H1 (cell line): Measurements from ENCODE around the gene EMD. TPM values are rescaled to one million over a fixed set of nuclear protein-coding genes. Genes with fewer than 3 reads are reported as not detected.
A peak's percentile ranks its signal among the peaks of the same experiment; 100 is the strongest.

Experiments used
- CTCF ChIA-PET: fragments of 300-600 bp; sonication (Branson Sonifier 250); formaldehyde crosslinking; loops from one replicate; lab custom pipeline; 2021; ENCODE audit not compliant: partially characterized antibody; lab: Charles Lee
- POLR2A ChIA-PET: fragments of 300-600 bp; sonication (Branson Sonifier 250); formaldehyde crosslinking; loops from one replicate; lab custom pipeline; 2021; ENCODE audit warnings: inconsistent platforms; ENCODE audit not compliant: partially characterized antibody; lab: Charles Lee
- DNase-seq, 2 experiments: peaks; one replicate each; pipeline versions ENCODE4 v3.0.0 to v3.0.0-alpha.2; 2010 to 2022; ENCODE audit warnings: low spot score in 2 of 2, low read depth in 1 of 2, mixed read lengths in 1 of 2
- FAIRE-seq: peaks from 2 replicates; lab custom pipeline; 2011; peaks lifted over from hg19 to GRCh38; lab: Jason Lieb, UNC
- H2AFZ ChIP-seq: 2 replicates; pipeline ENCODE4 v1.8.1; 2012; ENCODE audit warnings: low read length, inconsistent platforms
- H2AK5ac ChIP-seq: 2 replicates; pipeline ENCODE4 v1.6.1; 2013; ENCODE audit warnings: low read depth, low read length
- H2BK120ac ChIP-seq: replicated peaks from 2 replicates; pipeline ENCODE3; 2013; ENCODE audit warnings: low read depth, low read length, inconsistent platforms
- H2BK12ac ChIP-seq: 2 replicates; pipeline ENCODE4 v1.6.1; 2013; ENCODE audit warnings: low read depth, low read length
- H2BK15ac ChIP-seq: 2 replicates; pipeline ENCODE4 v1.6.1; 2013; ENCODE audit warnings: low read length
- H2BK20ac ChIP-seq: 2 replicates; pipeline ENCODE4 v1.6.1; 2013; ENCODE audit warnings: low read length
- H2BK5ac ChIP-seq: 2 replicates; pipeline ENCODE4 v1.6.1; 2013; ENCODE audit warnings: low read depth, low read length
- H3K14ac ChIP-seq: 2 replicates; pipeline ENCODE4 v1.6.1; 2013; ENCODE audit warnings: inconsistent platforms; ENCODE audit not compliant: insufficient read length
- H3K18ac ChIP-seq: 2 replicates; pipeline ENCODE4 v1.6.1; 2013; ENCODE audit warnings: low read length; ENCODE audit errors: extremely low read depth
- H3K23ac ChIP-seq: 2 replicates; pipeline ENCODE4 v1.6.1; 2013; ENCODE audit warnings: inconsistent platforms; ENCODE audit not compliant: insufficient read length
- H3K23me2 ChIP-seq: 2 replicates; pipeline ENCODE4 v1.6.1; 2013; ENCODE audit warnings: low read depth, low read length
- H3K27ac ChIP-seq: 2 replicates; pipeline ENCODE4 v1.6.1; 2011; ENCODE audit warnings: low read depth, low read length, inconsistent platforms
- H3K27me3 ChIP-seq, 4 experiments: replicated peaks in 1 of 4; 1 replicate in 1 of 4; 2 replicates in 3 of 4; pipeline versions ENCODE4 v1.6.1 to v1.8.1; 2011 to 2013; ENCODE audit warnings: low read length in 3 of 4, mild to moderate bottlenecking in 3 of 4, inconsistent platforms in 2 of 4, mixed read lengths in 2 of 4, moderate library complexity in 1 of 4; ENCODE audit not compliant: control insufficient read depth in 3 of 4, insufficient read depth in 3 of 4; ENCODE audit errors: extremely low read depth in 1 of 4
- H3K36me3 ChIP-seq, 4 experiments: 2 replicates each; pipeline versions ENCODE4 v1.6.1 to v1.8.1; 2011 to 2013; ENCODE audit warnings: mild to moderate bottlenecking in 4 of 4, low read length in 3 of 4, moderate library complexity in 2 of 4, control low read depth in 1 of 4, inconsistent platforms in 1 of 4; ENCODE audit not compliant: insufficient read depth in 4 of 4, control insufficient read depth in 2 of 4
- H3K4ac ChIP-seq: replicated peaks from 2 replicates; pipeline ENCODE3; 2013; ENCODE audit warnings: low read length, low read depth, mixed read lengths, inconsistent platforms; ENCODE audit not compliant: insufficient read length
- H3K4me1 ChIP-seq, 4 experiments: replicated peaks in 1 of 4; 1 replicate in 1 of 4; 2 replicates in 3 of 4; pipeline versions ENCODE4 v1.6.1 to v1.8.1; 2011 to 2013; ENCODE audit warnings: low read length in 3 of 4, inconsistent platforms in 2 of 4, mixed read lengths in 1 of 4; ENCODE audit not compliant: insufficient read depth in 4 of 4, control insufficient read depth in 3 of 4
- H3K4me2 ChIP-seq, 2 experiments: 2 replicates each; pipeline versions ENCODE4 v1.6.1 to v1.8.1; 2011 to 2013; ENCODE audit warnings: low read depth in 2 of 2, low read length in 2 of 2, control low read depth in 1 of 2, inconsistent platforms in 1 of 2, mild to moderate bottlenecking in 1 of 2; ENCODE audit not compliant: insufficient read depth in 1 of 2
- H3K4me3 ChIP-seq, 4 experiments: fragments of 200-600, 300-600 bp in 1 of 4; sonication (generic), shearing (Covaris generic), sonication (Bioruptor Twin) in 1 of 4; 2 replicates each; pipeline versions ENCODE4 v1.5.1 to v1.8.1; 2011 to 2016; ENCODE audit warnings: low read length in 4 of 4, low read depth in 3 of 4, control low read depth in 2 of 4, inconsistent platforms in 2 of 4, mild to moderate bottlenecking in 2 of 4, mixed read lengths in 1 of 4, moderate library complexity in 1 of 4; ENCODE audit not compliant: insufficient read depth in 2 of 4; ENCODE audit errors: extremely low read depth in 1 of 4
- H3K56ac ChIP-seq: replicated peaks from 2 replicates; pipeline ENCODE3; 2013; ENCODE audit warnings: low read depth, mild to moderate bottlenecking, mixed read lengths, low read length, inconsistent platforms; ENCODE audit not compliant: insufficient read length
- H3K79me1 ChIP-seq: 2 replicates; pipeline ENCODE4 v1.6.1; 2013; ENCODE audit warnings: low read depth, low read length, control low read depth
- H3K79me2 ChIP-seq, 2 experiments: 2 replicates each; pipeline versions ENCODE4 v1.6.1 to v1.8.1; 2012 to 2013; ENCODE audit warnings: low read length in 2 of 2, mild to moderate bottlenecking in 2 of 2, inconsistent platforms in 1 of 2; ENCODE audit not compliant: insufficient read depth in 2 of 2, control insufficient read depth in 1 of 2
- H3K9ac ChIP-seq, 4 experiments: replicated peaks in 1 of 4; 1 replicate in 1 of 4; 2 replicates in 3 of 4; pipeline versions ENCODE4 v1.6.1 to v1.8.1; 2011 to 2013; ENCODE audit warnings: low read depth in 3 of 4, low read length in 3 of 4, control low read depth in 2 of 4, mild to moderate bottlenecking in 2 of 4, moderate library complexity in 2 of 4, inconsistent platforms in 1 of 4; ENCODE audit errors: extremely low read depth in 1 of 4
- H3K9me3 ChIP-seq, 2 experiments: 2 replicates each; pipeline versions ENCODE4 v1.6.1 to v1.8.1; 2012 to 2013; ENCODE audit warnings: mild to moderate bottlenecking in 2 of 2, moderate library complexity in 2 of 2, control low read depth in 1 of 2, inconsistent platforms in 1 of 2, low read depth in 1 of 2, low read length in 1 of 2, mixed read lengths in 1 of 2; ENCODE audit not compliant: insufficient read depth in 2 of 2
- H4K20me1 ChIP-seq, 2 experiments: replicated peaks in 1 of 2; 2 replicates each; pipeline versions ENCODE3 to v1.8.1; 2011 to 2013; ENCODE audit warnings: inconsistent platforms in 2 of 2, low read length in 2 of 2, mild to moderate bottlenecking in 1 of 2; ENCODE audit not compliant: insufficient read depth in 2 of 2, control insufficient read depth in 1 of 2
- H4K5ac ChIP-seq: 2 replicates; pipeline ENCODE4 v1.6.1; 2013; ENCODE audit warnings: low read length, low read depth, mixed read lengths, inconsistent platforms; ENCODE audit not compliant: insufficient read length
- H4K8ac ChIP-seq: 2 replicates; pipeline ENCODE4 v1.8.0; 2013; ENCODE audit warnings: mild to moderate bottlenecking, moderate library complexity, low read length, inconsistent platforms; ENCODE audit not compliant: insufficient read depth; ENCODE audit errors: extremely low read depth
- H4K91ac ChIP-seq: replicated peaks from 2 replicates; pipeline ENCODE3; 2013; ENCODE audit warnings: low read length, mixed read lengths, inconsistent platforms; ENCODE audit not compliant: insufficient read length
- CHD1 ChIP-seq: IDR thresholded peaks from 2 replicates; pipeline ENCODE4 v1.6.1; 2012; ENCODE audit warnings: low read depth, low read length, improper control_type of control experiment
- POLR2AphosphoS5 ChIP-seq: IDR thresholded peaks from 2 replicates; pipeline ENCODE4 v1.6.1; 2011; ENCODE audit warnings: low read depth, low read length
- WGBS, 2 experiments: shearing (Covaris generic) in 1 of 2; methylation state at CpG; one replicate each; pipeline versions ENCODE4 v1.1.6 to v1.1.7; 2013 to 2015; ENCODE audit warnings: low lambda C conversion rate in 2 of 2, mixed read lengths in 2 of 2, inconsistent platforms in 1 of 2, low coverage in 1 of 2, missing lambda C conversion rate in 1 of 2; ENCODE audit not compliant: insufficient replicate concordance in 2 of 2, insufficient coverage in 1 of 2, insufficient read length in 1 of 2; ENCODE audit errors: extremely low coverage in 1 of 2, missing lambda C conversion rate in 1 of 2; 5-methylcytosine and 5-hydroxymethylcytosine counted together
- polyA plus RNA-seq, 7 experiments: library from polyadenylated mRNA; depleted of rRNA in 3 of 7; stranded (reverse) in 5 of 7; unstranded in 2 of 7; fragments of >200 nt in 5 of 7; fragments of 200-250 nt in 2 of 7; gene quantifications; 1 replicate in 5 of 7; 2 replicates in 1 of 7; 4 replicates in 1 of 7; pipeline versions ENCODE4 v1.2.1 to v1.2.3, GENCODE V29; 2011 to 2013; ENCODE audit warnings: missing spikeins in 2 of 7, mixed read lengths in 2 of 7
- total RNA-seq: library from RNA; stranded (reverse); fragmentation: NEBNext Ultra II Directional; extraction: Animal tissue kit (Norgen Biotek cat#: 25700); gene quantifications from 2 replicates; pipeline ENCODE4 v1.2.1, GENCODE V29; 2021

Gene EMD
- total and polyA plus RNA-seq, 2 of the 8 experiments (the other 6 are each of a cell fraction or from before 2014, with no cell fraction given): 45.5 to 109 TPM

GRCh38 chrX:154365052-154365600, 14.0 kb upstream of the EMD start:
- FAIRE-seq: no peak
- CTCF ChIA-PET: interaction anchor here (1.1 kb wide), 2 partner anchors 12 to 34 kb away, joined by 4 to 5 read pairs; partner anchors contain the start of gene RPL10
- Histone ChIP-seq H4K91ac (no peak overlapping the region), H3K79me2 (peaks cover 5 to 52% of the 10 kb centered on the region in 2 experiments; a peak in 2 of 4 replicates), H3K9ac (no peak overlapping the region), H2AFZ (no peak overlapping the region), H3K27me3 (no peaks in the 10 kb centered on the region), H2AK5ac (no peak overlapping the region), H2BK12ac (no peak overlapping the region), H3K27ac (no peak overlapping the region), H2BK20ac (no peak overlapping the region), H3K14ac (no peak overlapping the region), H2BK5ac (no peak overlapping the region), H2BK15ac (no peak overlapping the region), H3K56ac (no peak overlapping the region), H2BK120ac (no peak overlapping the region), H3K23ac (no peak overlapping the region), H4K20me1 (peaks cover 22 to 41% of the 10 kb centered on the region in 2 experiments), H3K36me3 (peaks cover 34 to 83% (median 62%) of the 10 kb centered on the region in 4 experiments), H3K18ac (no peak overlapping the region), H3K9me3 (no peaks in the 10 kb centered on the region), H3K4me3 (no peak overlapping the region), H4K5ac (no peak overlapping the region), H3K79me1 (peaks cover 3% of the 10 kb centered on the region; the same call in 1 of the 2 replicates), H4K8ac (no peak overlapping the region; the same call in 1 of the 2 replicates), H3K23me2 (peaks cover 3% of the 10 kb centered on the region; the same call in 1 of the 2 replicates), H3K4me2 (no peak overlapping the region), H3K4ac (no peak overlapping the region), H3K4me1 (peaks cover 0 to 6% (median 3%) of the 10 kb centered on the region in 4 experiments; a peak in 3 of 7 replicates)
- TF ChIP-seq POLR2AphosphoS5: peak; percentile 54; the same call in 1 of the 2 replicates
- no peak for TF ChIP-seq CHD1
- POLR2A ChIA-PET: interaction anchor here (0.7 to 11.8 kb wide), 8 partner anchors 9 to 101 kb away, joined by 3 to 348 read pairs (median 5); partner anchors contain the start of genes EMD, FLNA and RPL10
- 99% methylated on average over 10 of the region's 20 CpGs; no CpG with 5 or more reads in 1 of the 2 experiments for WGBS, 2 experiments
- no peak for DNase-seq
